GM12878 (cell line): Measurements from ENCODE around the gene PSORS1C1. TPM values are rescaled to one million over a fixed set of nuclear protein-coding genes. Genes with fewer than 3 reads are reported as not detected.

Experiments used
- CREM ChIP-seq: IDR thresholded peaks from 2 replicates; pipeline ENCODE4 v1.6.1; 2014; ENCODE audit warnings: antibody characterized with exemption, low read depth
- DPF2 ChIP-seq: fragments of 450-650 bp; IDR thresholded peaks from 2 replicates; pipeline ENCODE4 v1.6.1; 2017; ENCODE audit warnings: mild to moderate bottlenecking
- EP300 ChIP-seq, 2 experiments: fragments of 150-350 bp in 1 of 2; IDR thresholded peaks; 2 replicates each; pipeline ENCODE4 v1.6.1; 2011 to 2012; ENCODE audit warnings: low read depth in 2 of 2, low read length in 2 of 2, borderline replicate concordance in 1 of 2, improper control_type of control experiment in 1 of 2, inconsistent platforms in 1 of 2; ENCODE audit not compliant: control insufficient read depth in 1 of 2
- ESRRA ChIP-seq: IDR thresholded peaks from 2 replicates; pipeline ENCODE4 v1.6.1; 2012; ENCODE audit warnings: mild to moderate bottlenecking, low read length, improper control_type of control experiment
- HDAC2 ChIP-seq: fragments of 200-600 bp; sonication (generic); IDR thresholded peaks from 2 replicates; pipeline ENCODE4 v1.6.1; 2017
- NR2C2 ChIP-seq: IDR thresholded peaks from 2 replicates; pipeline ENCODE4 v1.6.1; 2011; ENCODE audit warnings: borderline replicate concordance, low read depth; ENCODE audit not compliant: control insufficient read depth, insufficient read length
- RCOR1 ChIP-seq: conservative IDR thresholded peaks from 2 replicates; pipeline ENCODE4 v1.6.1; 2012; ENCODE audit warnings: low read depth, low read length, improper control_type of control experiment
- YBX1 ChIP-seq: fragments of 450-650 bp; IDR thresholded peaks from 2 replicates; pipeline ENCODE4 v1.6.1; 2016; ENCODE audit warnings: antibody characterized with exemption
- YY1 ChIP-seq: IDR thresholded peaks from 2 replicates; pipeline ENCODE4 v1.6.1; 2011; ENCODE audit warnings: low read depth, mild to moderate bottlenecking, low read length
- ZNF622 ChIP-seq: fragments of 450-650 bp; IDR thresholded peaks from 2 replicates; pipeline ENCODE4 v1.6.1; 2017; ENCODE audit warnings: mild to moderate bottlenecking, inconsistent platforms
- ZZZ3 ChIP-seq: IDR thresholded peaks from 2 replicates; pipeline ENCODE4 v1.6.1; 2011; ENCODE audit warnings: low read depth; ENCODE audit not compliant: control insufficient read depth, insufficient read length
- polyA plus RNA-seq, 11 experiments: library from polyadenylated mRNA; depleted of rRNA in 4 of 11; unstranded in 6 of 11; stranded (reverse) in 5 of 11; fragments of >200 nt; fragmentation: Nextera tagmentation in 4 of 11; fragmentation: Illumina TruSeq in 1 of 11; extraction: Ambion mirVana in 4 of 11; extraction: Trizol in 1 of 11; gene quantifications; 1 replicate in 1 of 11; 2 replicates in 10 of 11; pipeline versions ENCODE4 v1.2.1 to v1.2.3, GENCODE V29; 2011 to 2016; ENCODE audit warnings: inconsistent platforms in 2 of 11, missing spikeins in 2 of 11, low read depth in 1 of 11
- total RNA-seq, 4 experiments: library from RNA; depleted of rRNA in 3 of 4; stranded (reverse); fragments of >200 nt in 3 of 4; fragmentation: Illumina TruSeq in 1 of 4; extraction: Trizol in 1 of 4; gene quantifications; 2 replicates each; pipeline versions ENCODE4 v1.2.1 to v1.2.3, GENCODE V29; 2013 to 2021
- TF ChIP-seq, protein P1 (sequence below): fragments of 450-650 bp; IDR thresholded peaks from 2 replicates; pipeline ENCODE4 v1.6.1; 2017; ENCODE audit warnings: mild to moderate bottlenecking, moderate library complexity
- TF ChIP-seq, protein P2 (sequence below): IDR thresholded peaks from 2 replicates; pipeline ENCODE4 v1.6.1; 2012; ENCODE audit warnings: mild to moderate bottlenecking, low read depth, low read length
- TF ChIP-seq, protein P3 (sequence below): IDR thresholded peaks from 2 replicates; pipeline ENCODE4 v1.6.1; 2012; ENCODE audit warnings: low read depth, low read length, improper control_type of control experiment

PSORS1C1 gene
- total and polyA plus RNA-seq, 10 of the 15 experiments (the other 5 are each of a cell fraction or from before 2014, with no cell fraction given) = 0.13 to 1.00 (median 0.20) TPM; not detected in 5

DNA sequence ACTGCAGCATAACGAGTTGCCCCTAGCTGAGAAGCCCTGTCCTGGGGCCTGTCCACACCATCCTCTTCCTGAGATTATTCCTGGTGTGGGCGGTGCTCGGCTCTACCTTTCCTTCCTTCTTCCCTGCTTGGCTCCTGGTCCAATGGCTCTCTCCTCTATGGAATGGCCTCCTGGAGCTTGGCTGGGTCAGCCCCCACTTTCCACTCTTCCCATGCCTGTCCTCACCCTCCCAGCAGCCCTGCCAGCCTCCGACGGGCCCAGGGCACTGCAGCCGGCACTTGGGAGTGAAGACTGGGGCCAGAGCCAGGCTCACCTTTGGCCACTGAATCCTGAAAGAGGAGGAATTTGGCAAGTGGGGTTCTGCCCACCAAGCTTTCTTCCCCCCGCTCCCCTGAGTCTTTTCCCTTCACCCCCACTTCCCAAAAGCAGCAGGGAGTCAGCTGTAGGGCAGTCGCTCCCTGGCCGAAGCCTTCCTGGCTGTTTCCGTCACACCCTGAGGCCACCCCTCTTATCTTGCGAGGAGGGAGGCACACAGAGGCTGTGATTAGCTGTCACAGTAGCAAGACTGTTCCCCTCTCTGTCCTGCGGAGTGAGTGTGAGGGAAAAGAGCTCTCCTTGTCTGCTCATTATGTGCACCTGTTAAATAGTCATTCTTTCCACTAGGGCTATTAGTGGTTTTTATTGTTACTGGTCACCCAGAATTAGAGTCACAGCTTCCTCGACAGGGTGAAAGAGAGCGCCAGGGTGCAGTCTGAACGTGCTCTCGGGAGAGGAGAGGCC, 12.0 kb downstream of the PSORS1C1 start (continued):
- TF ChIP-seq, protein P1, sequence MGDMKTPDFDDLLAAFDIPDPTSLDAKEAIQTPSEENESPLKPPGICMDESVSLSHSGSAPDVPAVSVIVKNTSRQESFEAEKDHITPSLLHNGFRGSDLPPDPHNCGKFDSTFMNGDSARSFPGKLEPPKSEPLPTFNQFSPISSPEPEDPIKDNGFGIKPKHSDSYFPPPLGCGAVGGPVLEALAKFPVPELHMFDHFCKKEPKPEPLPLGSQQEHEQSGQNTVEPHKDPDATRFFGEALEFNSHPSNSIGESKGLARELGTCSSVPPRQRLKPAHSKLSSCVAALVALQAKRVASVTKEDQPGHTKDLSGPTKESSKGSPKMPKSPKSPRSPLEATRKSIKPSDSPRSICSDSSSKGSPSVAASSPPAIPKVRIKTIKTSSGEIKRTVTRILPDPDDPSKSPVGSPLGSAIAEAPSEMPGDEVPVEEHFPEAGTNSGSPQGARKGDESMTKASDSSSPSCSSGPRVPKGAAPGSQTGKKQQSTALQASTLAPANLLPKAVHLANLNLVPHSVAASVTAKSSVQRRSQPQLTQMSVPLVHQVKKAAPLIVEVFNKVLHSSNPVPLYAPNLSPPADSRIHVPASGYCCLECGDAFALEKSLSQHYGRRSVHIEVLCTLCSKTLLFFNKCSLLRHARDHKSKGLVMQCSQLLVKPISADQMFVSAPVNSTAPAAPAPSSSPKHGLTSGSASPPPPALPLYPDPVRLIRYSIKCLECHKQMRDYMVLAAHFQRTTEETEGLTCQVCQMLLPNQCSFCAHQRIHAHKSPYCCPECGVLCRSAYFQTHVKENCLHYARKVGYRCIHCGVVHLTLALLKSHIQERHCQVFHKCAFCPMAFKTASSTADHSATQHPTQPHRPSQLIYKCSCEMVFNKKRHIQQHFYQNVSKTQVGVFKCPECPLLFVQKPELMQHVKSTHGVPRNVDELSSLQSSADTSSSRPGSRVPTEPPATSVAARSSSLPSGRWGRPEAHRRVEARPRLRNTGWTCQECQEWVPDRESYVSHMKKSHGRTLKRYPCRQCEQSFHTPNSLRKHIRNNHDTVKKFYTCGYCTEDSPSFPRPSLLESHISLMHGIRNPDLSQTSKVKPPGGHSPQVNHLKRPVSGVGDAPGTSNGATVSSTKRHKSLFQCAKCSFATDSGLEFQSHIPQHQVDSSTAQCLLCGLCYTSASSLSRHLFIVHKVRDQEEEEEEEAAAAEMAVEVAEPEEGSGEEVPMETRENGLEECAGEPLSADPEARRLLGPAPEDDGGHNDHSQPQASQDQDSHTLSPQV = no peak
- TF ChIP-seq EP300 (IDR thresholded peaks at IDR 0.05; ENCODE audit: borderline replicate concordance in 1 of 2, control insufficient read depth in 1 of 2, low read depth in 2 of 2, low read length in 2 of 2) (no peak), YBX1 (no peak), DPF2 (0 out of 2 replicates have a peak, but pooled peaks have one; percentile 49), ESRRA (no peak), HDAC2 (no peak), NR2C2 (no peak), ZZZ3 (no peak), RCOR1 (no peak), YY1 (no peak), ZNF622 (no peak), CREM (no peak)
- TF ChIP-seq, protein P2, sequence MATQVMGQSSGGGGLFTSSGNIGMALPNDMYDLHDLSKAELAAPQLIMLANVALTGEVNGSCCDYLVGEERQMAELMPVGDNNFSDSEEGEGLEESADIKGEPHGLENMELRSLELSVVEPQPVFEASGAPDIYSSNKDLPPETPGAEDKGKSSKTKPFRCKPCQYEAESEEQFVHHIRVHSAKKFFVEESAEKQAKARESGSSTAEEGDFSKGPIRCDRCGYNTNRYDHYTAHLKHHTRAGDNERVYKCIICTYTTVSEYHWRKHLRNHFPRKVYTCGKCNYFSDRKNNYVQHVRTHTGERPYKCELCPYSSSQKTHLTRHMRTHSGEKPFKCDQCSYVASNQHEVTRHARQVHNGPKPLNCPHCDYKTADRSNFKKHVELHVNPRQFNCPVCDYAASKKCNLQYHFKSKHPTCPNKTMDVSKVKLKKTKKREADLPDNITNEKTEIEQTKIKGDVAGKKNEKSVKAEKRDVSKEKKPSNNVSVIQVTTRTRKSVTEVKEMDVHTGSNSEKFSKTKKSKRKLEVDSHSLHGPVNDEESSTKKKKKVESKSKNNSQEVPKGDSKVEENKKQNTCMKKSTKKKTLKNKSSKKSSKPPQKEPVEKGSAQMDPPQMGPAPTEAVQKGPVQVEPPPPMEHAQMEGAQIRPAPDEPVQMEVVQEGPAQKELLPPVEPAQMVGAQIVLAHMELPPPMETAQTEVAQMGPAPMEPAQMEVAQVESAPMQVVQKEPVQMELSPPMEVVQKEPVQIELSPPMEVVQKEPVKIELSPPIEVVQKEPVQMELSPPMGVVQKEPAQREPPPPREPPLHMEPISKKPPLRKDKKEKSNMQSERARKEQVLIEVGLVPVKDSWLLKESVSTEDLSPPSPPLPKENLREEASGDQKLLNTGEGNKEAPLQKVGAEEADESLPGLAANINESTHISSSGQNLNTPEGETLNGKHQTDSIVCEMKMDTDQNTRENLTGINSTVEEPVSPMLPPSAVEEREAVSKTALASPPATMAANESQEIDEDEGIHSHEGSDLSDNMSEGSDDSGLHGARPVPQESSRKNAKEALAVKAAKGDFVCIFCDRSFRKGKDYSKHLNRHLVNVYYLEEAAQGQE = no peak
- TF ChIP-seq, protein P3, sequence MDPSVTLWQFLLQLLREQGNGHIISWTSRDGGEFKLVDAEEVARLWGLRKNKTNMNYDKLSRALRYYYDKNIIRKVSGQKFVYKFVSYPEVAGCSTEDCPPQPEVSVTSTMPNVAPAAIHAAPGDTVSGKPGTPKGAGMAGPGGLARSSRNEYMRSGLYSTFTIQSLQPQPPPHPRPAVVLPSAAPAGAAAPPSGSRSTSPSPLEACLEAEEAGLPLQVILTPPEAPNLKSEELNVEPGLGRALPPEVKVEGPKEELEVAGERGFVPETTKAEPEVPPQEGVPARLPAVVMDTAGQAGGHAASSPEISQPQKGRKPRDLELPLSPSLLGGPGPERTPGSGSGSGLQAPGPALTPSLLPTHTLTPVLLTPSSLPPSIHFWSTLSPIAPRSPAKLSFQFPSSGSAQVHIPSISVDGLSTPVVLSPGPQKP = no peak
